ENCODE measurements around the gene TIPIN.

GRCh38 chr15:66400351-66400774, 43.9 kb upstream of the TIPIN start:
- TF ChIP-seq CTCF (conservative IDR thresholded peaks at IDR 0.05; ENCODE audit: low read depth, low read length): no peak
- TF ChIP-seq EZH2 (IDR thresholded peaks at IDR 0.05; ENCODE audit: low read length, unreplicated experiment): no peak

Data from PC-3 (cell line).